OCI-LY3 (cell line): ENCODE data around the gene CRYL1.

Experiments
- H2AFZ ChIP-seq: fragments of 200-600, 300-600 bp; shearing (Covaris generic); 2 replicates; pipeline ENCODE4 v1.6.0; 2014; ENCODE audit warnings: antibody characterized with exemption, low read depth, low read length
- H3K27ac ChIP-seq: fragments of 200-600, 300-600 bp; sonication (generic); 2 replicates; pipeline ENCODE4 v1.5.1; 2014; ENCODE audit warnings: mild to moderate bottlenecking, low read length, moderate library complexity, mixed read lengths
- H3K27me3 ChIP-seq: fragments of 200-600, 300-600 bp; sonication (generic); 2 replicates; pipeline ENCODE4 v1.6.1; 2014; ENCODE audit warnings: low read depth, low read length, mixed read lengths
- H3K36me3 ChIP-seq: fragments of 200-600, 300-600 bp; sonication (generic); replicated peaks from 2 replicates; pipeline ENCODE3; 2014; ENCODE audit warnings: low read depth, low read length, mixed read lengths
- H3K4me1 ChIP-seq: fragments of 300-600, 200-600 bp; sonication (generic); 2 replicates; pipeline ENCODE4 v1.6.1; 2014; ENCODE audit warnings: low read length, mixed read lengths
- H3K4me2 ChIP-seq: fragments of 200-600, 300-600 bp; sonication (generic); 2 replicates; pipeline ENCODE4 v1.6.1; 2014; ENCODE audit warnings: low read length, mixed read lengths
- H3K4me3 ChIP-seq: fragments of 300-600, 200-600 bp; sonication (generic); 2 replicates; pipeline ENCODE4 v1.5.1; 2014; ENCODE audit warnings: antibody characterized with exemption, mild to moderate bottlenecking, low read length, moderate library complexity
- H3K79me2 ChIP-seq: fragments of 300-600, 200-600 bp; shearing (Covaris generic); 2 replicates; pipeline ENCODE4 v1.6.1; 2014; ENCODE audit warnings: mild to moderate bottlenecking, low read length, mixed read lengths
- H3K9ac ChIP-seq: fragments of 300-600, 200-600 bp; shearing (Covaris generic); 2 replicates; pipeline ENCODE4 v1.6.0; 2014; ENCODE audit warnings: mild to moderate bottlenecking, low read length, moderate library complexity
- H3K9me3 ChIP-seq: fragments of 200-600, 300-600 bp; shearing (Covaris generic); 2 replicates; pipeline ENCODE4 v1.6.1; 2014; ENCODE audit warnings: low read length, mixed read lengths; ENCODE audit not compliant: insufficient read depth
- H4K20me1 ChIP-seq: fragments of 200-600, 300-600 bp; sonication (generic); 2 replicates; pipeline ENCODE4 v1.6.1; 2016; ENCODE audit warnings: low read length, mixed read lengths; ENCODE audit not compliant: insufficient read depth
- CTCF ChIP-seq: fragments of 200-600, 300-600 bp; sonication (generic); IDR thresholded peaks from 2 replicates; pipeline ENCODE4 v1.5.1; 2014; ENCODE audit warnings: antibody characterized with exemption, low read length, low read depth
- EZH2phosphoT487 ChIP-seq: fragments of 200-600 bp; shearing (Covaris generic); IDR thresholded peaks from 2 replicates; pipeline ENCODE4 v1.6.1; 2018; ENCODE audit warnings: antibody characterized with exemption, mixed run types, low read depth

Gene CRYL1

GRCh38 chr13:20457670-20458069 is 68.0 kb downstream of the CRYL1 start:
- no peaks in the 10 kb centered on the region for H3K27me3 ChIP-seq
- H2AFZ ChIP-seq: no peak overlapping the region
- H3K36me3 ChIP-seq: no peaks in the 10 kb centered on the region
- no peaks in the 10 kb centered on the region for H4K20me1 ChIP-seq
- TF ChIP-seq CTCF: no peak
- TF ChIP-seq EZH2phosphoT487: no peak
- no peak overlapping the region for H3K4me2 ChIP-seq
- no peaks in the 10 kb centered on the region for H3K9me3 ChIP-seq
- no peak overlapping the region for H3K9ac ChIP-seq
- H3K79me2 ChIP-seq: no peaks in the 10 kb centered on the region
- H3K4me1 ChIP-seq: no peaks in the 10 kb centered on the region
- H3K4me3 ChIP-seq: no peak overlapping the region
- H3K27ac ChIP-seq: no peak overlapping the region

GRCh38 chr13:20456737-20457136 is 68.9 kb downstream of the CRYL1 start:
- H4K20me1 ChIP-seq: no peaks in the 10 kb centered on the region
- H3K9ac ChIP-seq: no peak overlapping the region
- H3K79me2 ChIP-seq: no peaks in the 10 kb centered on the region
- no peaks in the 10 kb centered on the region for H3K9me3 ChIP-seq
- no peaks in the 10 kb centered on the region for H3K36me3 ChIP-seq
- no peak overlapping the region for H2AFZ ChIP-seq
- no peak overlapping the region for H3K4me3 ChIP-seq
- H3K4me2 ChIP-seq: no peak overlapping the region
- no peaks in the 10 kb centered on the region for H3K4me1 ChIP-seq
- H3K27me3 ChIP-seq: no peaks in the 10 kb centered on the region
- TF ChIP-seq EZH2phosphoT487 (no peak), CTCF (no peak)
- no peak overlapping the region for H3K27ac ChIP-seq

- Histone ChIP-seq H3K9ac (no peak overlapping the region), H3K79me2 (no peaks in the 10 kb centered on the region), H2AFZ (no peak overlapping the region), H3K4me2 (no peak overlapping the region), H3K36me3 (no peaks in the 10 kb centered on the region), H3K9me3 (peaks cover 13% of the 10 kb centered on the region; the same call in 1 of the 2 replicates), H4K20me1 (no peaks in the 10 kb centered on the region), H3K4me3 (no peak overlapping the region), H3K4me1 (no peaks in the 10 kb centered on the region), H3K27ac (no peak overlapping the region), H3K27me3 (no peaks in the 10 kb centered on the region; the same call in 1 of the 2 replicates)
- TF ChIP-seq EZH2phosphoT487 (no peak), CTCF (no peak)
These were observed 74.3 kb downstream of the CRYL1 start for GRCh38 chr13:20451397-20451796.

- H3K9me3 ChIP-seq: peaks cover 13% of the 10 kb centered on the region; the same call in 1 of the 2 replicates
- H3K4me3 ChIP-seq: no peak overlapping the region
- no peak overlapping the region for H3K9ac ChIP-seq
- H4K20me1 ChIP-seq: no peaks in the 10 kb centered on the region
- no peaks in the 10 kb centered on the region for H3K36me3 ChIP-seq
- no peak overlapping the region for H3K27ac ChIP-seq
- TF ChIP-seq EZH2phosphoT487: no peak
- no peak for TF ChIP-seq CTCF
- no peaks in the 10 kb centered on the region for H3K4me1 ChIP-seq
- H2AFZ ChIP-seq: no peak overlapping the region
- no peaks in the 10 kb centered on the region; the same call in 1 of the 2 replicates for H3K27me3 ChIP-seq
- no peaks in the 10 kb centered on the region for H3K79me2 ChIP-seq
- no peak overlapping the region for H3K4me2 ChIP-seq
These were observed 77.2 kb downstream of the CRYL1 start for GRCh38 chr13:20448470-20448869.
